BJ (cell line): ENCODE results near the gene MACF1. TPM values are rescaled to one million over a fixed set of nuclear protein-coding genes. Genes with fewer than 3 reads are reported as not detected.
A peak's percentile ranks its signal among the peaks of the same experiment; 100 is the strongest.
"Not testable (repeated sequence)": the region's sequence is repeated elsewhere in the genome, so short reads cannot be mapped to it uniquely, and the experiment has no call there.

Experiments used
- CTCF ChIA-PET: fragments of 350-600 bp; formaldehyde crosslinking; extraction: SDS; loops from one replicate; lab custom pipeline; 2021; ENCODE audit warnings: antibody characterized with exemption, inconsistent platforms; lab: Yijun Ruan, JAX
- POLR2A ChIA-PET: fragments of 300-600 bp; sonication (Branson Sonifier 250); formaldehyde crosslinking; extraction: SDS; loops from one replicate; lab custom pipeline; 2021; ENCODE audit warnings: antibody characterized with exemption; lab: Charles Lee
- DNase-seq: peaks from one replicate; pipeline ENCODE4 v3.0.0-alpha.2; 2011; ENCODE audit warnings: low read depth
- H3K27me3 ChIP-seq: 2 replicates; pipeline ENCODE4 v1.6.0; 2011; ENCODE audit warnings: low read length; ENCODE audit not compliant: control insufficient read depth, insufficient read depth
- H3K36me3 ChIP-seq: 2 replicates; pipeline ENCODE4 v1.5.1; 2011; ENCODE audit warnings: low read length; ENCODE audit not compliant: control insufficient read depth, insufficient read depth
- H3K4me3 ChIP-seq: 2 replicates; pipeline ENCODE4 v1.5.1; 2011; ENCODE audit warnings: low read depth, mild to moderate bottlenecking, control low read depth, low read length
- CTCF ChIP-seq: IDR thresholded peaks from 2 replicates; pipeline ENCODE4 v1.5.1; 2011; ENCODE audit warnings: low read depth, mild to moderate bottlenecking, control low read depth, inconsistent platforms, low read length, moderate library complexity; ENCODE audit not compliant: insufficient read depth
- polyA plus RNA-seq: library from polyadenylated mRNA; depleted of rRNA; stranded (reverse); fragments of >200 nt; gene quantifications from 2 replicates; pipeline ENCODE4 v1.2.3, GENCODE V29; 2011

The MACF1 gene
- polyA plus RNA-seq, 1 experiment, result 57.3 TPM

- ChIA-PET POLR2A (no interaction called here), CTCF (interaction anchor here (2.0 kb wide), 1 partner anchor 101 kb away, joined by 7 read pairs; no protein-coding TSS in a partner anchor)
- no peaks in the 10 kb centered on the region for H3K36me3 ChIP-seq
- TF ChIP-seq CTCF, result no peak
- no peak for DNase-seq
- H3K27me3 ChIP-seq, result no peaks in the 10 kb centered on the region
- no peak overlapping the region for H3K4me3 ChIP-seq
Observed at GRCh38 chr1:39199593-39199992, 4.9 kb upstream of the MACF1 start.

GRCh38 chr1:39205102-39205780 lies 746 bp downstream of the MACF1 start:
- CTCF ChIA-PET, result interaction anchor here (0.6 to 2.9 kb wide), 22 partner anchors 8 to 206 kb away, joined by 3 to 23 read pairs (median 4); no protein-coding TSS in a partner anchor
- TF ChIP-seq CTCF, result no peak
- H3K27me3 ChIP-seq, result no peaks in the 10 kb centered on the region
- peak overlapping the region; percentile 40 for H3K4me3 ChIP-seq
- peak; percentile 57 for DNase-seq
- POLR2A ChIA-PET, result interaction anchor here (0.5 to 1.6 kb wide), 5 partner anchors 9 to 471 kb away, joined by 3 to 7 read pairs (median 4); no protein-coding TSS in a partner anchor
- no peaks in the 10 kb centered on the region for H3K36me3 ChIP-seq

- CTCF ChIA-PET, result interaction anchor here (0.9 to 2.9 kb wide), 8 partner anchors 8 to 107 kb away, joined by 3 to 23 read pairs (median 5); no protein-coding TSS in a partner anchor
- no peak for TF ChIP-seq CTCF
- DNase-seq, result no peak
- POLR2A ChIA-PET, result no interaction called here
- Histone ChIP-seq H3K27me3 (no peaks in the 10 kb centered on the region), H3K4me3 (peak overlapping the region; percentile 40), H3K36me3 (no peaks in the 10 kb centered on the region)
Observed at GRCh38 chr1:39205781-39206464, 1.4 kb downstream of the MACF1 start.

- H3K27me3 ChIP-seq, POLR2A ChIA-PET, H3K36me3 ChIP-seq, DNase-seq, H3K4me3 ChIP-seq: not testable (repeated sequence)
- CTCF ChIA-PET, result interaction anchor here (1.1 kb wide), 1 partner anchor 16 kb away, joined by 3 read pairs; no protein-coding TSS in a partner anchor
Observed at GRCh38 chr1:39208360-39208759, 3.9 kb downstream of the MACF1 start.

GRCh38 chr1:39210649-39211048 lies 6.2 kb downstream of the MACF1 start:
- Histone ChIP-seq H3K27me3 (no peaks in the 10 kb centered on the region), H3K36me3 (no peaks in the 10 kb centered on the region), H3K4me3 (no peak overlapping the region)
- no peak for TF ChIP-seq CTCF
- no peak for DNase-seq
- ChIA-PET CTCF (interaction anchor here (0.6 to 1.2 kb wide), 2 partner anchors 18 to 118 kb away, joined by 3 to 4 read pairs; no protein-coding TSS in a partner anchor), POLR2A (no interaction called here)
